Measurements from ENCODE around the gene MGMT. TPM values are rescaled to one million over a fixed set of nuclear protein-coding genes. Genes with fewer than 3 reads are reported as not detected.

Gene MGMT
- total and polyA plus RNA-seq, 2 experiments from 2014 or later: 19.3 to 21.9 TPM

GRCh38 chr10:129799942-129800341, 332.9 kb downstream of the MGMT start (continued):
- TF ChIP-seq CTCF (conservative IDR thresholded peaks at IDR 0.05; ENCODE audit: low read depth in 2 of 2) (no peak), POLR2AphosphoS5 (IDR thresholded peaks at IDR 0.05; ENCODE audit: low read depth) (no peak), EZH2 (IDR thresholded peaks at IDR 0.05; ENCODE audit: low read depth, unreplicated experiment) (no peak), ZNF331 (CRISPR knock-in tag; IDR thresholded peaks at IDR 0.05; ENCODE audit: low read depth) (no peak), STAT1 (IDR thresholded peaks at IDR 0.05; ENCODE audit: unreplicated experiment) (no peak)

DNA sequence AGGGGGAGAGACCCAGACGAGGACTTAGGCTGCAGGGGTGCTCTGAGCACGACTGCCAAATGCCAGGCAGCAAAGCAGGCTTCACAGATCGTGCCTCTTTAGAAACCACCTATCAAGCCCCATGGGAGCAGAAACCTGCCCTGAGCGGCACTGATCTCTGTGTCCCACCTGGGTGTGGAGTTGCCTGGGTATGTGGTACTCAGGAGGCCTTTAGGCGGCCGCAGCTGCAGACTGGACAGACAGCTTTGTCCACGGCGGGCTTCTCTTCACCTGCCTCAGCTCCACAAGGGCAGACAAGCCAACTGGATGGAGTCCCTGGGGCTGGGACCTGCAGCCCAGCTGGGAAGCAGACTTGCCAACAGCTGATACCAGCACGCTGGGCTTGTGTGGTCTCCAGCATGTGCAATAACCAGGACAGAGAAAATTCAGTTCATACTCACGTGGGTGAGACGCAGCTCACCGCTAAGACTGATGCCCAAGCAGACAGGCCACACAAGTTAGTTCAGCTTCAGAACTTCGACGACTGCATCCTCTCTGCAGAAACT, 333.8 kb downstream of the MGMT start:
- Mint-ChIP-seq H3K4me1 (peaks cover 3% of the 10 kb centered on the region; the same call in 1 of the 3 replicates), H3K4me3 (no peak overlapping the region), H3K27me3 (ENCODE audit: insufficient read depth, low read depth, poor library complexity) (peaks cover 4% of the 10 kb centered on the region), H3K36me3 (ENCODE audit: low read depth) (peaks cover 17% of the 10 kb centered on the region), H3K27ac (no peak overlapping the region), H3K9me3 (peaks cover 33% of the 10 kb centered on the region)
- Histone ChIP-seq H3K27ac (ENCODE audit: low read depth) (no peak overlapping the region), H3K36me3 (ENCODE audit: insufficient read depth) (no peaks in the 10 kb centered on the region), H3K4me3 (no peak overlapping the region), H4K20me1 (replicated peaks; ENCODE audit: insufficient read depth) (no peaks in the 10 kb centered on the region), H3K4me2 (no peak overlapping the region), H3F3A (replicated peaks; ENCODE audit: low read depth) (no peaks in the 10 kb centered on the region), H3K4me1 (ENCODE audit: insufficient read depth) (no peaks in the 10 kb centered on the region), H2AFZ (no peak overlapping the region), H3K27me3 (ENCODE audit: insufficient read depth) (no peaks in the 10 kb centered on the region), H3K79me2 (replicated peaks; ENCODE audit: insufficient read depth) (no peaks in the 10 kb centered on the region), H3K9me2 (ENCODE audit: insufficient read depth) (peaks cover 6% of the 10 kb centered on the region; the same call in 1 of the 2 replicates)
- DNase-seq (ENCODE audit: low spot score): no peak
- TF ChIP-seq NANOG (IDR thresholded peaks at IDR 0.05; ENCODE audit: borderline replicate concordance) (no peak), JUNB (IDR thresholded peaks at IDR 0.05; ENCODE audit: unreplicated experiment) (no peak), EZH2phosphoT487 (IDR thresholded peaks at IDR 0.05; ENCODE audit: unreplicated experiment) (no peak), STAT1 (IDR thresholded peaks at IDR 0.05; ENCODE audit: unreplicated experiment) (no peak), ETS1 (IDR thresholded peaks at IDR 0.05) (no peak), CTCF (conservative IDR thresholded peaks at IDR 0.05; ENCODE audit: low read depth in 2 of 2) (no peak), ZNF114 (CRISPR knock-in tag; IDR thresholded peaks at IDR 0.05) (no peak), POLR2AphosphoS5 (IDR thresholded peaks at IDR 0.05; ENCODE audit: low read depth) (no peak), EZH2 (IDR thresholded peaks at IDR 0.05; ENCODE audit: low read depth, unreplicated experiment) (no peak), CREB1 (CRISPR knock-in tag; IDR thresholded peaks at IDR 0.05; ENCODE audit: low read depth) (no peak), ZNF331 (CRISPR knock-in tag; IDR thresholded peaks at IDR 0.05; ENCODE audit: low read depth) (no peak)
- TF ChIP-seq, protein P1, sequence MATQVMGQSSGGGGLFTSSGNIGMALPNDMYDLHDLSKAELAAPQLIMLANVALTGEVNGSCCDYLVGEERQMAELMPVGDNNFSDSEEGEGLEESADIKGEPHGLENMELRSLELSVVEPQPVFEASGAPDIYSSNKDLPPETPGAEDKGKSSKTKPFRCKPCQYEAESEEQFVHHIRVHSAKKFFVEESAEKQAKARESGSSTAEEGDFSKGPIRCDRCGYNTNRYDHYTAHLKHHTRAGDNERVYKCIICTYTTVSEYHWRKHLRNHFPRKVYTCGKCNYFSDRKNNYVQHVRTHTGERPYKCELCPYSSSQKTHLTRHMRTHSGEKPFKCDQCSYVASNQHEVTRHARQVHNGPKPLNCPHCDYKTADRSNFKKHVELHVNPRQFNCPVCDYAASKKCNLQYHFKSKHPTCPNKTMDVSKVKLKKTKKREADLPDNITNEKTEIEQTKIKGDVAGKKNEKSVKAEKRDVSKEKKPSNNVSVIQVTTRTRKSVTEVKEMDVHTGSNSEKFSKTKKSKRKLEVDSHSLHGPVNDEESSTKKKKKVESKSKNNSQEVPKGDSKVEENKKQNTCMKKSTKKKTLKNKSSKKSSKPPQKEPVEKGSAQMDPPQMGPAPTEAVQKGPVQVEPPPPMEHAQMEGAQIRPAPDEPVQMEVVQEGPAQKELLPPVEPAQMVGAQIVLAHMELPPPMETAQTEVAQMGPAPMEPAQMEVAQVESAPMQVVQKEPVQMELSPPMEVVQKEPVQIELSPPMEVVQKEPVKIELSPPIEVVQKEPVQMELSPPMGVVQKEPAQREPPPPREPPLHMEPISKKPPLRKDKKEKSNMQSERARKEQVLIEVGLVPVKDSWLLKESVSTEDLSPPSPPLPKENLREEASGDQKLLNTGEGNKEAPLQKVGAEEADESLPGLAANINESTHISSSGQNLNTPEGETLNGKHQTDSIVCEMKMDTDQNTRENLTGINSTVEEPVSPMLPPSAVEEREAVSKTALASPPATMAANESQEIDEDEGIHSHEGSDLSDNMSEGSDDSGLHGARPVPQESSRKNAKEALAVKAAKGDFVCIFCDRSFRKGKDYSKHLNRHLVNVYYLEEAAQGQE (IDR thresholded peaks at IDR 0.05; ENCODE audit: unreplicated experiment): no peak
- no peak for ATAC-seq
